Thoracic aorta (tissue), 2 donors: ENCODE data around the gene TSC1. TPM values are rescaled to one million over a fixed set of nuclear protein-coding genes. Genes with fewer than 3 reads are reported as not detected.

ENCODE experiments used
- ATAC-seq: fragments of 150-250 bp; one replicate; pipeline ENCODE4 v1.8.0; 2017; ENCODE audit warnings: low read depth; ENCODE audit not compliant: insufficient number of reproducible peaks, low FRiP score
- DNase-seq: peaks from one replicate; pipeline ENCODE4 v3.0.0-alpha.2; 2020; ENCODE audit warnings: low spot score
- H3K27ac ChIP-seq, 2 donors: fragments of 200-600 bp; sonication (generic); 1 replicate in 1 of 2; 2 replicates in 1 of 2; pipeline ENCODE4 v1.5.1; 2016; ENCODE audit warnings: mild to moderate bottlenecking in 2 of 2, moderate library complexity in 2 of 2
- H3K27me3 ChIP-seq: fragments of 200-600 bp; sonication (generic); replicated peaks from 2 replicates; pipeline ENCODE4 v1.6.0; 2016; ENCODE audit warnings: mild to moderate bottlenecking; ENCODE audit not compliant: insufficient read depth
- H3K36me3 ChIP-seq: fragments of 200-600 bp; sonication (generic); one replicate; pipeline ENCODE4 v1.5.1; 2016
- H3K4me1 ChIP-seq, 2 donors: fragments of 200-600 bp; sonication (generic); 1 replicate in 1 of 2; 2 replicates in 1 of 2; pipeline versions ENCODE4 v1.5.1 to v1.6.0; 2016; ENCODE audit warnings: low read depth in 2 of 2, mild to moderate bottlenecking in 1 of 2; ENCODE audit not compliant: control insufficient read depth in 1 of 2
- H3K4me3 ChIP-seq: fragments of 200-600 bp; sonication (generic); 2 replicates; pipeline ENCODE4 v1.5.1; 2016; ENCODE audit warnings: mild to moderate bottlenecking
- H3K9me3 ChIP-seq: fragments of 200-600 bp; sonication (generic); 2 replicates; pipeline ENCODE4 v1.5.1; 2016
- total RNA-seq, 2 donors: library from RNA; depleted of rRNA; stranded (reverse); fragments of >200 nt; gene quantifications; one replicate each; pipeline versions ENCODE4 v1.1.0 to v1.2.3, GENCODE V29; 2016
- TF ChIP-seq, protein P1 (sequence below): fragments of 200-600 bp; sonication (generic); IDR thresholded peaks from one replicate; pipeline ENCODE4 v1.5.1; 2019; ENCODE audit warnings: antibody characterized with exemption

TSC1 gene
- total RNA-seq, 2 donors from 2014 or later: 36.1 to 65.4 TPM

DNA sequence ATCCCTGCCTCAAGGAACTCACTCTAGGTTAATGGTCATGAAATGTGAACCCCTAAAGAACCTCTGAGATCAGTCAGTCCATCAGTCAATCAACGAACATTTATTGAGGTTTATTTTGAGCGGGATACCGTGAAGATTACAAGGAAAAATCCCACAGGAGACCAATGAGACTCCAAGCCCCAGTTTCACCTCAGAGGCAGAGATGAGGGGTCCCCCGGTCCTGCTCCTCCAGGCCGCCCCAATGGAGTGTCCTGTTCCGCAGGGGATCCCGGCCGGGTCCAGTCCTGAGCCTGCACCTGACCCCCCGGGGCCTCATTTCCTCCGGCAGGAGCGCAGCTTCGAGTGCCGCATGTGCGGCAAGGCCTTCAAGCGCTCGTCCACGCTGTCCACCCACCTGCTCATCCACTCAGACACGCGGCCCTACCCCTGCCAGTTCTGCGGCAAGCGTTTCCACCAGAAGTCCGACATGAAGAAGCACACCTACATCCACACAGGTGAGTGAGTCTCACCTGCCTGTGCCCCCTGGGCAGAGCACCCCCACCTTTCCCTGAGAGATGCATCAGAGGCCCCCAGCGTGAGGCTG lies 45.1 kb upstream of the TSC1 start:
- no peak overlapping the region for H3K4me3 ChIP-seq
- TF ChIP-seq, protein P1, sequence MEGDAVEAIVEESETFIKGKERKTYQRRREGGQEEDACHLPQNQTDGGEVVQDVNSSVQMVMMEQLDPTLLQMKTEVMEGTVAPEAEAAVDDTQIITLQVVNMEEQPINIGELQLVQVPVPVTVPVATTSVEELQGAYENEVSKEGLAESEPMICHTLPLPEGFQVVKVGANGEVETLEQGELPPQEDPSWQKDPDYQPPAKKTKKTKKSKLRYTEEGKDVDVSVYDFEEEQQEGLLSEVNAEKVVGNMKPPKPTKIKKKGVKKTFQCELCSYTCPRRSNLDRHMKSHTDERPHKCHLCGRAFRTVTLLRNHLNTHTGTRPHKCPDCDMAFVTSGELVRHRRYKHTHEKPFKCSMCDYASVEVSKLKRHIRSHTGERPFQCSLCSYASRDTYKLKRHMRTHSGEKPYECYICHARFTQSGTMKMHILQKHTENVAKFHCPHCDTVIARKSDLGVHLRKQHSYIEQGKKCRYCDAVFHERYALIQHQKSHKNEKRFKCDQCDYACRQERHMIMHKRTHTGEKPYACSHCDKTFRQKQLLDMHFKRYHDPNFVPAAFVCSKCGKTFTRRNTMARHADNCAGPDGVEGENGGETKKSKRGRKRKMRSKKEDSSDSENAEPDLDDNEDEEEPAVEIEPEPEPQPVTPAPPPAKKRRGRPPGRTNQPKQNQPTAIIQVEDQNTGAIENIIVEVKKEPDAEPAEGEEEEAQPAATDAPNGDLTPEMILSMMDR: no peak
- DNase-seq (no peak), ATAC-seq (no peak)
- no peaks in the 10 kb centered on the region for H3K4me1 ChIP-seq
- no peak overlapping the region for H3K27ac ChIP-seq
- no peaks in the 10 kb centered on the region for H3K27me3 ChIP-seq
- no peaks in the 10 kb centered on the region for H3K36me3 ChIP-seq
- H3K9me3 ChIP-seq: no peaks in the 10 kb centered on the region

DNA sequence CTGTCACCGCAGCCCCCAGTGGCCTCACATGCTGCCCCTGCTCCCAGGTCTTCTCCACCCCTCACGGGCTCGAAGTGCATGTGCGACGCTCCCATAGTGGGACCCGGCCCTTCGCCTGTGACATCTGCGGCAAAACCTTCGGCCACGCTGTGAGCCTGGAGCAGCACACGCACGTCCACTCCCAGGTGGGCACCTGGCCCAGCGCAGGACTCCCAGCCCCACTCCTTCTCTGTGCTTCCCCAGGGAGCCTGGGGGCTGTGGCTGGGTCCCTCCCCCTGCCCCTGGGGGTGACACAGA lies 44.5 kb upstream of the TSC1 start:
- no peaks in the 10 kb centered on the region for H3K27me3 ChIP-seq
- TF ChIP-seq, protein P1: no peak

DNA sequence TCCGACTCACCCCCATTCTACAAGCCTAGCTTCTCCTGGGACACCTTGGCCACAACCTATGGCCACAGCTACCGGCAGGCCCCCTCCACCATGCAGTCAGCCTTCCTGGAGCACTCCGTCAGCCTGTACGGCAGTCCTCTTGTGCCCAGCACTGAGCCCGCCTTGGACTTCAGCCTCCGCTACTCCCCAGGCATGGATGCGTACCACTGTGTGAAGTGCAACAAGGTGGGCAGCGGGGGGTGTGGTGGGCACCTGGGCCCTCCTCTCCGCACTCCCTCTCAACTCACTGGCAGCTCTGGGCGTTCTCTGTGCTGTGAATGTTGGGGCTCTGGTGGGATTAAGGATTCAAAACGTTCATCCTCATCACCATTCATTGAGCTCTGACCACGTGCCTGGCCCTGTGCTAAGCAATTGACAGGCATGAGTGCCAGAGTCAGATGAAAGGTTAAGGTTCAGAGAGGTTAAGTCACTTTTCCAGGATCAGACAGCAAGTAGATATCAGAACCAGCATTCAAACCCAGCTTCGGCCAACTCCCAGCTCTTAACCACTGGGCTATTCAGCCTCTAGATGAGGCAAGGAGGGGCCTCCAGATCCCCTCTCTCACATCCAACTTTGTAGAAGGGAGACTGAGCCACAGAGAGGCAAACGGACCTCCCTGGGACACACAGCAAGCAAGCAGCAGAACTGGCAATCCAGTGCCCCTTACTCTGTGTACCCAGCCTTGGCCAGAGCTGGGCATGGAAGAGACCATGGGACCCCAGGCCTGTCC lies 44.0 kb upstream of the TSC1 start:
- Histone ChIP-seq H3K27me3 (no peaks in the 10 kb centered on the region), H3K9me3 (no peaks in the 10 kb centered on the region), H3K27ac (no peak overlapping the region), H3K4me1 (no peaks in the 10 kb centered on the region), H3K36me3 (no peaks in the 10 kb centered on the region), H3K4me3 (no peak overlapping the region)
- DNase-seq (no peak), ATAC-seq (no peak)
- TF ChIP-seq, protein P1: no peak

More for the DNA sequence above, 44.5 kb upstream of the TSC1 start:
- no peak overlapping the region for H3K4me3 ChIP-seq
- no peaks in the 10 kb centered on the region for H3K4me1 ChIP-seq
- H3K9me3 ChIP-seq: no peaks in the 10 kb centered on the region
- no peak for DNase-seq
- H3K27ac ChIP-seq: no peak overlapping the region
- H3K36me3 ChIP-seq: no peaks in the 10 kb centered on the region
- no peak for ATAC-seq

DNA sequence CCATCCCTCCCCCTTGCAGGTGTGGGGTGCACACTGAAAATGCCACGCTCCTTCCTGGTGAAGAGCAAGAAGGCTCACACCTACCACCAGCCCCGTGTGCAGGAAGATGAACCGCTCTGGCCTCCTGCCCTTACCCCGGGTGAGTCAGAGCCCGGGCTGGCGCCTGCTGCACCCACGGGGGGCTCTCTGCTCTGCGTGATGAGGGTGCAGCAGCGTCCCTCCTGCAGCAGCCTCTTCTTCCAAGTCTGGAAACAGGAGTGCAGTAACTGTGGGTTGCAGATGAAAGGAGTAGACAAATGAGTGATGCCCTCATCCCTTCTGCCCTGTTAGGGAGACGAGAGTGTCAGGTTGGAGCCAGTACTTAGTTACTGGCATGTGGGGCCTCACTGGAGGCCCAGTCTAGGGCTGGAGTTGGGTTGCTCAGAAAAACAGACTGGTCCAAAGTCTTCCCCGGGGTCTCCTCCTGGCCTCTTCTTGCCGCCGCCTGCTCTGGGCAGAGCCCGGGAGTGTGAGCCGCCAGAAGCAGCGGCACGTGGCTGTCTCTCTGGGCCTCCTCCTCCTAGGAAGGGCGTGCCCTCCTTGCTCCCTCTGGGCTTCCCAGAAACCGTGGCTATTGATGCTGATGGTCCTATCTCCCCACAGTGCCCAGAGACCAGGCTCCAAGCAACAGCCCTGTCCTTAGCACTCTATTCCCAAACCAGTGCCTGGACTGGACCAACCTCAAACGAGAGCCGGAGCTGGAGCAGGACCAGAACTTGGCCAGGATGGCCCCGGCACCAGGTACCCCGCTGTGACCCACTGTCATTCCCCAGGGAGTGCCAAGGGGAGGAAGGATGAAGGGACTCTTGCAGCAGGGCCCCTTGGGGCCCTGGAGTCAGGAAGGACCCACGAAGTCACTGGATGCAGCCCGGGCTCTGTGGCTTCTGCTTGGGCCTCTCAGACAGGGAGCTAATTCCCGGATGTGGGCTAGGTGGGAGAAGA lies 42.5 kb upstream of the TSC1 start:
- no peak for ATAC-seq
- TF ChIP-seq, protein P1: no peak

DNA sequence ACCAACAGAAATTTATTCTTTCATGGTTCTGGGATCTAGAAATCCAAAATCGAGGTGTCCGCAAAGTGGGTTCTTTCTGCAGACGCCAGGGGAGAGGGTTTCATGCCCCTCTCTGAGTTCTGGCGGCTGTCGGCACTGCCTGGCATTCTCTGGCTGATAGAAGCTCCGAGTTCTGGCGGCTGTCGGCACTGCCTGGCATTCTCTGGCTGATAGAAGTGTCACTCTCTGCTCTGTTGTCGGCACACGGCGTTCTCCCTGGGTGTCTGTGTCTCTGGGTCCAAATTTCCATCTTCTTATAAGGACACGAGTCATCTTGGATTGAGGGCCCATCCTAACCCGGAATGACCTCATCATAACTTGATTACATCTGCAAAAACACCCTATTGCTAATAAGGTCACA lies 41.7 kb upstream of the TSC1 start:
- no peaks in the 10 kb centered on the region for H3K4me1 ChIP-seq
- H3K4me3 ChIP-seq: no peak overlapping the region
- ATAC-seq: no peak
- no peak overlapping the region for H3K27ac ChIP-seq
- no peaks in the 10 kb centered on the region for H3K36me3 ChIP-seq
- no peaks in the 10 kb centered on the region for H3K27me3 ChIP-seq
- DNase-seq: no peak
- no peaks in the 10 kb centered on the region for H3K9me3 ChIP-seq
- TF ChIP-seq, protein P1: no peak

More for the DNA sequence above, 42.5 kb upstream of the TSC1 start:
- no peaks in the 10 kb centered on the region for H3K36me3 ChIP-seq
- H3K4me1 ChIP-seq: no peaks in the 10 kb centered on the region
- no peak overlapping the region for H3K4me3 ChIP-seq
- no peak overlapping the region for H3K27ac ChIP-seq
- no peaks in the 10 kb centered on the region for H3K27me3 ChIP-seq
- H3K9me3 ChIP-seq: no peaks in the 10 kb centered on the region
- DNase-seq: no peak
